Endothelial cell of umbilical vein (primary cell): Measurements from ENCODE around the gene SAMD10.
A peak's percentile ranks its signal among the peaks of the same experiment; 100 is the strongest.

Experiments used
- EZH2 ChIP-seq: IDR thresholded peaks from 2 replicates; pipeline ENCODE4 v1.6.1; 2012; ENCODE audit warnings: borderline replicate concordance, low read depth, mild to moderate bottlenecking, moderate library complexity, low read length, inconsistent platforms; ENCODE audit not compliant: severe bottlenecking
- MYC ChIP-seq: IDR thresholded peaks from one replicate; pipeline ENCODE4 v1.6.1; 2011; ENCODE audit warnings: mild to moderate bottlenecking, low read depth, low read length
- POLR2A ChIP-seq: IDR thresholded peaks from 2 replicates; pipeline ENCODE4 v1.6.1; 2012; ENCODE audit warnings: low read depth, mild to moderate bottlenecking, control low read depth, low read length
- POLR2AphosphoS5 ChIP-seq: IDR thresholded peaks from 2 replicates; pipeline ENCODE4 v1.6.1; 2012; ENCODE audit warnings: low read depth, mild to moderate bottlenecking, control low read depth, low read length, moderate library complexity; ENCODE audit not compliant: insufficient read depth
- TF ChIP-seq, protein P1 (sequence below), 2 donors: IDR thresholded peaks; 1 replicate in 1 of 2; 2 replicates in 1 of 2; pipeline ENCODE4 v1.5.1; 2011; ENCODE audit warnings: low read length in 2 of 2, mild to moderate bottlenecking in 2 of 2, moderate library complexity in 2 of 2, control low read depth in 1 of 2, inconsistent platforms in 1 of 2, low read depth in 1 of 2; ENCODE audit not compliant: insufficient read depth in 1 of 2; ENCODE audit errors: extremely low read depth in 1 of 2
- TF ChIP-seq, protein P2 (sequence below): IDR thresholded peaks from 2 replicates; pipeline ENCODE4 v1.6.1; 2011; ENCODE audit not compliant: insufficient read depth, insufficient read length

DNA sequence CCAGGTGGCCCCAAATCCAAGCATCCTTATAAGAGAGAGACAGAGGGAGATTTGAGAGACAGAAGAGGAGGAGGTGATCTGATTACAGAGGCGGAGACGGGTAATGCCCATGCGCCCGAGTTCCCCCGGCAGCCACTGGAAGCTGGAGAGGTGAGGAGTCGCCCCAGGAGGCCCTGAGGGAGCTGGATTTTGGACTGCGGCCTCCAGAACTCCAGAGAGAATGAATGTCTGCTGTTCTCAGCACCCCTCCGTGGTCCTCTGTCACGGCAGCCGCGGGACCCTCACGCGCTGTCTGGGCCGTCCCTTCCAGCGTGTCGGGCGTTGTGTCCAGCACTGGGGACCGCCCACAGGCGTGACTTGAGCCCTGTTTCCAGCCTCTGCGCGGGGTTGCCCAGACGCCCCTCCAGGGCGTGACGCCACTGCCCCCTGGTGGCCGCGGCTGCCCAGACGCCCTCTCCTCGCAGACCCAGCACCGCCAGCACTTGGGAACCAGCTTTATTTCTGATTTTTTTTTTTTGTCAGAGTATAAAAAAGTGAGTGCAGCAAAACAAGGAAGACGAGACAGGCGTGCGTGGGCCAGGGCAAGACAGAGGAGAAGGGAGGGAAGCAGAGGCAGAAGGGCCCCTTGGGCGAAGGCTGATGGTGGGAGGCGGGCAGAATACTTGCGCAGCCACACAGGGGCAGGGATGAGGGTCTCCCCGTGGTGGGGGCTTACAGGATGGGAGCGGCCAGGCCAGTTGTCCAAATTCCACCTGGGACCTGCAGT lies 5.6 kb downstream of the SAMD10 start:
- TF ChIP-seq POLR2A (peak; percentile 63), POLR2AphosphoS5 (peak; percentile 74), EZH2 (no peak), MYC (no peak)
- TF ChIP-seq, protein P1, sequence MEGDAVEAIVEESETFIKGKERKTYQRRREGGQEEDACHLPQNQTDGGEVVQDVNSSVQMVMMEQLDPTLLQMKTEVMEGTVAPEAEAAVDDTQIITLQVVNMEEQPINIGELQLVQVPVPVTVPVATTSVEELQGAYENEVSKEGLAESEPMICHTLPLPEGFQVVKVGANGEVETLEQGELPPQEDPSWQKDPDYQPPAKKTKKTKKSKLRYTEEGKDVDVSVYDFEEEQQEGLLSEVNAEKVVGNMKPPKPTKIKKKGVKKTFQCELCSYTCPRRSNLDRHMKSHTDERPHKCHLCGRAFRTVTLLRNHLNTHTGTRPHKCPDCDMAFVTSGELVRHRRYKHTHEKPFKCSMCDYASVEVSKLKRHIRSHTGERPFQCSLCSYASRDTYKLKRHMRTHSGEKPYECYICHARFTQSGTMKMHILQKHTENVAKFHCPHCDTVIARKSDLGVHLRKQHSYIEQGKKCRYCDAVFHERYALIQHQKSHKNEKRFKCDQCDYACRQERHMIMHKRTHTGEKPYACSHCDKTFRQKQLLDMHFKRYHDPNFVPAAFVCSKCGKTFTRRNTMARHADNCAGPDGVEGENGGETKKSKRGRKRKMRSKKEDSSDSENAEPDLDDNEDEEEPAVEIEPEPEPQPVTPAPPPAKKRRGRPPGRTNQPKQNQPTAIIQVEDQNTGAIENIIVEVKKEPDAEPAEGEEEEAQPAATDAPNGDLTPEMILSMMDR (IDR thresholded peaks at IDR 0.05; ENCODE audit: extremely low read depth in 1 of 2, insufficient read depth in 1 of 2, low read depth in 1 of 2, low read length in 2 of 2), result peak; percentile 99
- TF ChIP-seq, protein P2, sequence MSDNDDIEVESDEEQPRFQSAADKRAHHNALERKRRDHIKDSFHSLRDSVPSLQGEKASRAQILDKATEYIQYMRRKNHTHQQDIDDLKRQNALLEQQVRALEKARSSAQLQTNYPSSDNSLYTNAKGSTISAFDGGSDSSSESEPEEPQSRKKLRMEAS, result peak; percentile 34
